Kidney epithelial cell (primary cell): Measurements from ENCODE around the gene SPATA7. TPM values are rescaled to one million over a fixed set of nuclear protein-coding genes. Genes with fewer than 3 reads are reported as not detected.

ENCODE experiments used
- DNase-seq: peaks from one replicate; pipeline ENCODE4 v3.0.0-alpha.2; 2010; ENCODE audit warnings: low read depth
- H3K27me3 ChIP-seq: 2 replicates; pipeline ENCODE4 v1.6.0; 2011; ENCODE audit warnings: low read length; ENCODE audit not compliant: control insufficient read depth, insufficient read depth
- H3K36me3 ChIP-seq: 2 replicates; pipeline ENCODE4 v1.5.1; 2011; ENCODE audit warnings: low read length; ENCODE audit not compliant: control insufficient read depth, insufficient read depth
- H3K4me3 ChIP-seq: 2 replicates; pipeline ENCODE4 v1.5.1; 2011; ENCODE audit warnings: low read depth, mild to moderate bottlenecking, control low read depth, low read length
- total RNA-seq: library from RNA; depleted of rRNA; stranded (reverse); fragments of >200 nt; gene quantifications from 2 replicates; pipeline ENCODE4 v1.2.3, GENCODE V29; 2015
- TF ChIP-seq, protein P1 (sequence below): IDR thresholded peaks from 2 replicates; pipeline ENCODE4 v1.5.1; 2011; ENCODE audit warnings: mild to moderate bottlenecking, moderate library complexity, low read length, control low read depth, inconsistent platforms; ENCODE audit not compliant: insufficient read depth, poor library complexity, severe bottlenecking

The SPATA7 gene
- total RNA-seq, 1 donor from 2014 or later: 10.8 TPM

DNA sequence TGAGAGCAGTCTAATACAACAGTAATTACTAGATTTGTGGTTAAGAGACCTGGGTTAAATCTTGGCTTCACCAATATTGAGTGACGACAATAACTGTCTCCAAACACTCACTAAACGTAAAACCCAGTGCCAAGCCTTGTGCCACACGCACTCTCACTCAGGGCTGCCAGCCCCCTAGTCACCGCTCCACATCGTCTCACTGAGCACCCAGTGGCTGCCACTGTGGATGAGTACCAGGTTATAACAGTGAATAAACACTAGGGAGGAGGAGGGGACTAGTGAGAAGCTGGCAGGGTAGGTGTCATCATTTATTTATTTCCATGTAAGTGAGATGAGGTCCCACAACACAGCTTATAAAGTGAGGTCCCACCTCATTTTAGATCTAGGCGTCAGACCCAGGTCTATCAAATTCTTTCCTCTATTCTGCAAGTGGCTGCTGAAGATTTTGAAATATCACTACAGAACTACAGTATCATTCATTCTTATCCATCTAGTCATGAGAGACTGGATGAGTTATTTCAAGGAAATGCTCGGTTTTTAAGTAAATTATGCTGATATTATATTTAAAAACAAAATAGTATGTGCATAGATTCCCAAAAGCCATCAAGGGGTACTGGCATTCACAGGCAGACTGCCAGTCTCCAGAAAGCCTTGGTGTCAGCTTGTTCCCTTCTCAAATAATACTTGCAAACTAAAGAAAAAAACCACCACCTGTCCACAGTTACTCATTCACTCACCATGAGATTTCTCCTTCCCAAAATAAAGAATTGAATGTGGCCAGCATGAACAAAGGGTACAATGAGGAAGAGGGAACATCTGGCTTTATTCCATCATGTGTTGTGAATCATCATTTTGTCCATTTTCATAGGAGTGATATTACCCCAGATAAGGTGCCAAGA is 85.3 kb downstream of the SPATA7 start:
- H3K27me3 ChIP-seq: no peaks in the 10 kb centered on the region
- H3K4me3 ChIP-seq: no peak overlapping the region
- no peak for DNase-seq
- TF ChIP-seq, protein P1, sequence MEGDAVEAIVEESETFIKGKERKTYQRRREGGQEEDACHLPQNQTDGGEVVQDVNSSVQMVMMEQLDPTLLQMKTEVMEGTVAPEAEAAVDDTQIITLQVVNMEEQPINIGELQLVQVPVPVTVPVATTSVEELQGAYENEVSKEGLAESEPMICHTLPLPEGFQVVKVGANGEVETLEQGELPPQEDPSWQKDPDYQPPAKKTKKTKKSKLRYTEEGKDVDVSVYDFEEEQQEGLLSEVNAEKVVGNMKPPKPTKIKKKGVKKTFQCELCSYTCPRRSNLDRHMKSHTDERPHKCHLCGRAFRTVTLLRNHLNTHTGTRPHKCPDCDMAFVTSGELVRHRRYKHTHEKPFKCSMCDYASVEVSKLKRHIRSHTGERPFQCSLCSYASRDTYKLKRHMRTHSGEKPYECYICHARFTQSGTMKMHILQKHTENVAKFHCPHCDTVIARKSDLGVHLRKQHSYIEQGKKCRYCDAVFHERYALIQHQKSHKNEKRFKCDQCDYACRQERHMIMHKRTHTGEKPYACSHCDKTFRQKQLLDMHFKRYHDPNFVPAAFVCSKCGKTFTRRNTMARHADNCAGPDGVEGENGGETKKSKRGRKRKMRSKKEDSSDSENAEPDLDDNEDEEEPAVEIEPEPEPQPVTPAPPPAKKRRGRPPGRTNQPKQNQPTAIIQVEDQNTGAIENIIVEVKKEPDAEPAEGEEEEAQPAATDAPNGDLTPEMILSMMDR: no peak
- H3K36me3 ChIP-seq: no peaks in the 10 kb centered on the region

DNA sequence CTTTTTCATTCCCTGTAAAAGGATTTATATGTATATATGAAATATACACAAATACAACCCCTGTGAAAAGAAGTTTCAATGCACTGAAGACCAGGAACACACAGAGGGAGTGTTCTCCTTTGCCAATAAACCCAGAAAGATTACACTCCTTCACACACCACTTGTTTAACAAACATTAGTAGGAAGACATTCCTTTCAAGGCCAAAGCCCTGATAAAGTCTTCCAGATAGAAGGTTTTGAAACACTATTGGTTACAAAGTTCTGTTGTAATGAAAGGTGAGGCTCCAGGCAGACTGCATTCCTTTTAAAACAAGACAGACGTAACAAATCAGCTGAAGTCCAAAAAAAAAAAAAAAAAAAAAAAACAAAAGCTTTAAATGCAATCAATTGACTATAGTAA is 88.3 kb downstream of the SPATA7 start:
- no peak for DNase-seq

DNA sequence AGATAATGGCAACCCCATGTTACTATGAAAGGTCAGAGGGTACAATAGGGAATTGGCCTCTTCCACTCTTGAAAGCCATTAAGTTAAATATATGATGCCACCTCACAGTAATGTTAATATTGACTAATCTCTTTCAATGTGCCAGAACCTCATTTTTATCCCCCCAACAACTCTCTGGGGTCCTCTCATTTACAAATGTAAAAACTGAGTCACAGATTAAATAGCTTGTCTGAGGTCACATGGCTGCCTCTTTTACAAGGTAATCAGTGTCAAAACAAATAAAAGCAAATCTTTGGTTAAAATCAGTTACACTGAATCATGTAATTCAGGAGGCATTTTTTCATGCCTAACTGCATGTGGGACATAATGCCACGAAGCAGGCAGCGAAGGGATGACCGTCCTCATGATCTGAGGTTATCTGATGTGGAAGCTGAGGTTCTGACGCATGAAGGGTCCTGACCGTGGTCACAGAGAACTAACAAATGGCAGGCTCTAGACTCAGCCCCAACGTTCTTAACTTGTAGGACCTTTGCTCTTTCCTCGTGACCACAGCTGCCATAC is 90.8 kb downstream of the SPATA7 start:
- no peak for DNase-seq
- Histone ChIP-seq H3K4me3 (no peak overlapping the region), H3K27me3 (no peaks in the 10 kb centered on the region), H3K36me3 (peaks cover 3% of the 10 kb centered on the region)
- TF ChIP-seq, protein P1: no peak

More for the DNA sequence above, 88.3 kb downstream of the SPATA7 start:
- Histone ChIP-seq H3K36me3 (peaks cover 3% of the 10 kb centered on the region), H3K27me3 (no peaks in the 10 kb centered on the region), H3K4me3 (no peak overlapping the region)
- TF ChIP-seq, protein P1: no peak

- TF ChIP-seq, protein P1: no peak
- H3K4me3 ChIP-seq: no peak overlapping the region
- H3K27me3 ChIP-seq: no peaks in the 10 kb centered on the region
- DNase-seq: no peak
- H3K36me3 ChIP-seq: peaks cover 3% of the 10 kb centered on the region
These were observed 91.4 kb downstream of the SPATA7 start for GRCh38 chr14:88476825-88477224.

GRCh38 chr14:88477513-88478250 is 92.2 kb downstream of the SPATA7 start:
- Histone ChIP-seq H3K27me3 (no peaks in the 10 kb centered on the region), H3K36me3 (peaks cover 3% of the 10 kb centered on the region), H3K4me3 (no peak overlapping the region)
- TF ChIP-seq, protein P1: no peak
- DNase-seq: no peak
